ENCODE results near the gene STRAP. TPM values are rescaled to one million over a fixed set of nuclear protein-coding genes. Genes with fewer than 3 reads are reported as not detected.
A peak's percentile ranks its signal among the peaks of the same experiment; 100 is the strongest.

Gene STRAP
- total and polyA plus RNA-seq, 2 of the 13 experiments (the other 11 are each of a cell fraction or from before 2014, with no cell fraction given) = 66.9 to 118 TPM

- peak; percentile 69 for TF ChIP-seq NFAT5 (CRISPR knock-in tag; IDR thresholded peaks at IDR 0.05)
- no peak for TF ChIP-seq ZNF180 (CRISPR knock-in tag; IDR thresholded peaks at IDR 0.05; ENCODE audit: borderline replicate concordance, low read depth)
- no peak for TF ChIP-seq HOXA9 (CRISPR knock-in tag; IDR thresholded peaks at IDR 0.05; ENCODE audit: borderline replicate concordance)
- peak; percentile 85 for TF ChIP-seq PHF20 (CRISPR knock-in tag; IDR thresholded peaks at IDR 0.05)
- TF ChIP-seq ZMAT5 (CRISPR knock-in tag; IDR thresholded peaks at IDR 0.05; ENCODE audit: borderline replicate concordance, low read depth) = no peak
- TF ChIP-seq RERE (CRISPR knock-in tag; IDR thresholded peaks at IDR 0.05; ENCODE audit: low read depth) = no peak
- 0 out of 2 replicates have a peak, but pooled peaks have one; percentile 48 for TF ChIP-seq ZNF235 (CRISPR knock-in tag; IDR thresholded peaks at IDR 0.05; ENCODE audit: borderline replicate concordance)
- peak; percentile 48; the same call in 1 of the 2 replicates for TF ChIP-seq ELF3 (CRISPR knock-in tag; IDR thresholded peaks at IDR 0.05)
- peak; percentile 71; the same call in 1 of the 2 replicates for TF ChIP-seq E2F1 (CRISPR knock-in tag; IDR thresholded peaks at IDR 0.05)
- 0 out of 2 replicates have a peak, but pooled peaks have one; percentile 37 for TF ChIP-seq ZNF709 (CRISPR knock-in tag; IDR thresholded peaks at IDR 0.05)
- TF ChIP-seq FOXO1 (CRISPR knock-in tag; IDR thresholded peaks at IDR 0.05) = peak; percentile 6; the same call in 1 of the 2 replicates
- TF ChIP-seq PBX2 (CRISPR knock-in tag; IDR thresholded peaks at IDR 0.05) = no peak
- TF ChIP-seq ELF1 (CRISPR knock-in tag; IDR thresholded peaks at IDR 0.05) = 0 out of 2 replicates have a peak, but pooled peaks have one; percentile 29
- TF ChIP-seq SNAPC2 (CRISPR knock-in tag; IDR thresholded peaks at IDR 0.05) = no peak
These were observed at the start of gene STRAP (continued) for GRCh38 chr12:15882118-15882971.

Measured in HepG2 (cell line).